K562 (cell line): ENCODE measurements around the gene MID1IP1. TPM values are rescaled to one million over a fixed set of nuclear protein-coding genes. Genes with fewer than 3 reads are reported as not detected.
A peak's percentile ranks its signal among the peaks of the same experiment; 100 is the strongest.

Experiments
- ARID4B ChIP-seq: sonication (generic); formaldehyde crosslinking; IDR thresholded peaks from 2 replicates; pipeline ENCODE4 v1.8.0; 2022; ENCODE audit warnings: mild to moderate bottlenecking, missing genetic modification reagents
- CHD1 ChIP-seq: fragments of 200-600 bp; sonication (generic); IDR thresholded peaks from one replicate; pipeline ENCODE4 v1.6.1; 2012; ENCODE audit warnings: mild to moderate bottlenecking, moderate library complexity, low read length, inconsistent platforms
- FOXJ2 ChIP-seq: fragments of 200-800 bp; sonication (Bioruptor generic); IDR thresholded peaks from 2 replicates; pipeline ENCODE4 v1.6.1; 2016; ENCODE audit warnings: missing genetic modification characterization, missing compliant biosample characterization
- FOXK2 ChIP-seq, 2 experiments: fragments of 450-650 bp; IDR thresholded peaks in 1 of 2; conservative IDR thresholded peaks in 1 of 2; 2 replicates each; pipeline ENCODE4 v1.6.1; 2016; ENCODE audit warnings: low read depth in 2 of 2, mild to moderate bottlenecking in 1 of 2
- MAFG ChIP-seq: fragments of 450-650 bp; conservative IDR thresholded peaks from 2 replicates; pipeline ENCODE4 v1.6.1; 2016; ENCODE audit warnings: missing genetic modification characterization, missing compliant biosample characterization
- NFIX ChIP-seq: fragments of 250-450 bp; sonication (Bioruptor Pico); IDR thresholded peaks from 2 replicates; pipeline ENCODE4 v1.4.0; 2020; ENCODE audit warnings: low read depth, mild to moderate bottlenecking, moderate library complexity
- NR2C1 ChIP-seq, 2 experiments: fragments of 450-650 bp; IDR thresholded peaks; 2 replicates each; pipeline ENCODE4 v1.6.1; 2017; ENCODE audit warnings: mild to moderate bottlenecking in 2 of 2, antibody characterized with exemption in 1 of 2, inconsistent platforms in 1 of 2, missing compliant biosample characterization in 1 of 2, missing genetic modification characterization in 1 of 2
- NR2C2 ChIP-seq, 2 experiments: fragments of 200-800 bp in 1 of 2; sonication (Bioruptor generic) in 1 of 2; sonication (generic) in 1 of 2; formaldehyde crosslinking in 1 of 2; IDR thresholded peaks; 2 replicates each; pipeline versions ENCODE4 v1.6.1 to v1.8.0; 2016 to 2022; ENCODE audit warnings: mild to moderate bottlenecking in 1 of 2, missing compliant biosample characterization in 1 of 2, missing genetic modification characterization in 1 of 2, missing genetic modification reagents in 1 of 2
- THAP12 ChIP-seq: fragments of 250-450 bp; sonication (Bioruptor Pico); IDR thresholded peaks from 2 replicates; pipeline ENCODE4 v1.9.0; 2021; ENCODE audit warnings: mild to moderate bottlenecking, inconsistent platforms
- TRIM24 ChIP-seq, 2 experiments: fragments of 450-650 bp; IDR thresholded peaks; 2 replicates each; pipeline ENCODE4 v1.6.1; 2016
- ZNF592 ChIP-seq: fragments of 450-650 bp; IDR thresholded peaks from 2 replicates; pipeline ENCODE4 v1.6.1; 2017; ENCODE audit warnings: antibody characterized with exemption, mild to moderate bottlenecking
- polyA plus RNA-seq, 8 experiments: library from polyadenylated mRNA; depleted of rRNA in 4 of 8; stranded (reverse) in 5 of 8; unstranded in 3 of 8; fragments of >200 nt; fragmentation: Nextera tagmentation in 2 of 8; fragmentation: Illumina TruSeq in 1 of 8; extraction: Ambion mirVana in 2 of 8; extraction: Trizol in 1 of 8; gene quantifications; 2 replicates each; pipeline versions ENCODE4 v1.2.1 to v1.2.3, GENCODE V29; 2011 to 2014; ENCODE audit warnings: inconsistent platforms in 1 of 8, missing spikeins in 1 of 8
- total RNA-seq, 7 experiments: library from RNA; depleted of rRNA in 6 of 7; stranded (reverse); fragments of >200 nt in 6 of 7; fragmentation: Illumina TruSeq in 2 of 7; extraction: Trizol in 2 of 7; gene quantifications; 2 replicates each; pipeline versions ENCODE4 v1.2.1 to v1.2.3, GENCODE V29; 2011 to 2021; ENCODE audit warnings: low replicate concordance in 1 of 7

MID1IP1 gene
- total and polyA plus RNA-seq, 9 of the 15 experiments (the other 6 are each of a cell fraction or from before 2014, with no cell fraction given): 0.51 to 102 (median 27.5) TPM

- 0 out of 2 replicates have a peak, but pooled peaks have one; percentile 34 for TF ChIP-seq THAP12 (CRISPR knock-in tag)
- peak; percentile 35; the same call in 1 of the 2 replicates for TF ChIP-seq NR2C1 (IDR thresholded peaks at IDR 0.05)
- TF ChIP-seq NR2C1 (tag; IDR thresholded peaks at IDR 0.05): peak; percentile 66
- no peak for TF ChIP-seq MAFG (tag)
- TF ChIP-seq FOXJ2: peak; percentile 74; the same call in 1 of the 2 replicates
- peak; percentile 2; the same call in 1 of the 2 replicates for TF ChIP-seq NFIX (CRISPR knock-in tag)
- TF ChIP-seq ZNF592: peak; percentile 75
- TF ChIP-seq CHD1: peak; percentile 36
- peak in 1 of 2 experiments; percentile 11; a peak in 1 of 4 replicates for TF ChIP-seq TRIM24 (IDR thresholded peaks at IDR 0.05)
- peak; percentile 62; the same call in 1 of the 2 replicates for TF ChIP-seq ARID4B (CRISPR knock-in tag)
- TF ChIP-seq NR2C2 (CRISPR knock-in tag; IDR thresholded peaks at IDR 0.05): no peak
- peak; percentile 80 for TF ChIP-seq NR2C2 (tag; IDR thresholded peaks at IDR 0.05)
- TF ChIP-seq FOXK2 (conservative IDR thresholded peaks at IDR 0.05 in 1 of 2, IDR thresholded peaks at IDR 0.05 in 1 of 2; ENCODE audit: low read depth in 2 of 2): no peak
Observed at GRCh38 chrX:38800981-38801845, at the start of gene MID1IP1 (continued).
